HG03442 (cell line): Measurements from ENCODE around the gene GDPD4.

ENCODE experiments used
- ATAC-seq: cut with Tn5 transposase; IDR thresholded peaks from one replicate; pipeline ENCODE4 v1.9.1; 2021; ENCODE audit warnings: mild to moderate bottlenecking, moderate library complexity; ENCODE audit not compliant: unreplicated experiment

Gene GDPD4

GRCh38 chr11:77299528-77299993 lies 1.9 kb downstream of the GDPD4 start:
- ATAC-seq, result no peak

GRCh38 chr11:77294040-77294439 lies 7.4 kb downstream of the GDPD4 start:
- ATAC-seq, result no peak

- ATAC-seq, result no peak
Observed at GRCh38 chr11:77289737-77290136, 11.7 kb downstream of the GDPD4 start.

GRCh38 chr11:77287615-77288273 lies 13.7 kb downstream of the GDPD4 start:
- no peak for ATAC-seq

- no peak for ATAC-seq
Observed at GRCh38 chr11:77287136-77287535, 14.3 kb downstream of the GDPD4 start.

- no peak for ATAC-seq
Observed at GRCh38 chr11:77284476-77285468, 16.7 kb downstream of the GDPD4 start.

GRCh38 chr11:77283101-77283500 lies 18.4 kb downstream of the GDPD4 start:
- ATAC-seq, result no peak

GRCh38 chr11:77278595-77279506 lies 22.6 kb downstream of the GDPD4 start:
- ATAC-seq, result no peak

- ATAC-seq, result no peak
Observed at GRCh38 chr11:77276271-77276670, 25.2 kb downstream of the GDPD4 start.

- no peak for ATAC-seq
Observed at GRCh38 chr11:77270921-77271320, 30.6 kb downstream of the GDPD4 start.

GRCh38 chr11:77269484-77270123 lies 31.9 kb downstream of the GDPD4 start:
- no peak for ATAC-seq

GRCh38 chr11:77267962-77268361 lies 33.5 kb downstream of the GDPD4 start:
- no peak for ATAC-seq

- ATAC-seq, result no peak
Observed at GRCh38 chr11:77266766-77267165, 34.7 kb downstream of the GDPD4 start.

GRCh38 chr11:77262803-77263202 lies 38.7 kb downstream of the GDPD4 start:
- ATAC-seq, result no peak

GRCh38 chr11:77259641-77260040 lies 41.8 kb downstream of the GDPD4 start:
- no peak for ATAC-seq

GRCh38 chr11:77253690-77254089 lies 47.8 kb downstream of the GDPD4 start:
- no peak for ATAC-seq

- ATAC-seq, result no peak
Observed at GRCh38 chr11:77252555-77253270, 48.8 kb downstream of the GDPD4 start.

- no peak for ATAC-seq
Observed at GRCh38 chr11:77250881-77251640, 50.4 kb downstream of the GDPD4 start.

GRCh38 chr11:77249427-77249826 lies 52.1 kb downstream of the GDPD4 start:
- no peak for ATAC-seq
